GM18507 (cell line): ENCODE data around the gene HOMER1.
"Not testable (repeated sequence)": the region's sequence is repeated elsewhere in the genome, so short reads cannot be mapped to it uniquely, and the experiment has no call there.

ENCODE experiments used
- DNase-seq: peaks from one replicate; pipeline ENCODE4 v3.0.0; 2011; ENCODE audit warnings: low read depth; ENCODE audit not compliant: insufficient read length; ENCODE audit errors: extremely low spot score
- FAIRE-seq: peaks from 2 replicates; lab custom pipeline; 2011; peaks lifted over from hg19 to GRCh38; lab: Jason Lieb, UNC

HOMER1 gene

DNA sequence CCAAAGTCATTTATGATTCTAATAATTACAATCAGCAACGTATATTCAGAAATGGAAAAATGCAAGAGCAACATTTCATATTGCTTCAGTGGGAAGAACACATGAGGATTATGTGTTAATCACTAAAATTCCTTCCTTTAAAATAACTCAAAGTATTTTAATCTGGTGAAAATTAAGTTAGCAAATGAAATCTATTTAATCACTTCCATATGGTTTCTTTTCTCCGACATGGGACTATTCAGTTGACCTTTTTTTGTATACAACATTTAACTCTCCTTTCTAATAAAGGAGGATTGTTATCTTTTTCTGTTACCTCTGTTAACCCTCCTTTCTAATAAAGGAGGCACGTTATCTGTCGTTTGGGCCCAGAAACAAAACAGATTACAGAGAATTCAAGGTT is 59.9 kb downstream of the HOMER1 start:
- no peak for FAIRE-seq
- no peak for DNase-seq

DNA sequence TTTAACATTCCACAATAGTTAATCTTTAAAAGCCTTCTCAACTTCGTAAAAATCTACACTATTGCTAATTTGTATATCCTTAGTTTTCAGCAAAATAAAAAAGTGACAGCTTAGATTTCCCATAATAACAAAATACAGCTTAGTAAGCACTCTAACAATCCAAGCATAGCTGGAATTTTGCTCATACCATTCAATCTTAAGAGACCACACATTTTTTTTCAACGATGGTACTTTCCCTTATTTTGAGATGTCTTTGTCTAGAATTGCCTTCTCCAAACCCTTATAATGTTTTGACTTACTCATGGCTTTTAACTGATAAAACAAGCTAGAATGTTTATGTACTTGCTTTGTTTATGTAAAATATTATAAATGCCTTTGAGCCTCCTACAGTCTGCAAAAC is 65.6 kb downstream of the HOMER1 start:
- no peak for FAIRE-seq
- DNase-seq = no peak

- FAIRE-seq = no peak
- DNase-seq = no peak
Measured at GRCh38 chr5:79436821-79437220, 77.1 kb downstream of the HOMER1 start.

DNA sequence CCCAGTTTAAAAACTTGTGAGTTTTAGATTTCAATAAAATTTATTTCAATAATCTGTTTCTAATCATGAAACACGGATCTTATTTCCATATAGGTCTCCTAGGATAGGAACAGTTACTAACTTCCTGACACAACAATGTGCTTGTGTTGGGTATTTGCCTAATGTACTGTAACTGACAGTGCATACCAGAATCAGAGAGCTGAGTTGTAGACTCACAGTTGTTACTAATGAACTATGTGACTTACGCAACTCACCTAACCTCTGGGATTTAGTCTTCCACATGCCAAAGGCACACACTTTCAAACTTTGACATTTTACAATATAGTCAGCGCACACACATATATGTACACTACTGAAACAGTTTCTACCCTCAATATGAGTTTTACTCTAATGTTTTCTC is 77.7 kb downstream of the HOMER1 start:
- DNase-seq = no peak
- no peak for FAIRE-seq

- DNase-seq (no peak), FAIRE-seq (no peak)
Measured at GRCh38 chr5:79430196-79430595, 83.7 kb downstream of the HOMER1 start.

DNA sequence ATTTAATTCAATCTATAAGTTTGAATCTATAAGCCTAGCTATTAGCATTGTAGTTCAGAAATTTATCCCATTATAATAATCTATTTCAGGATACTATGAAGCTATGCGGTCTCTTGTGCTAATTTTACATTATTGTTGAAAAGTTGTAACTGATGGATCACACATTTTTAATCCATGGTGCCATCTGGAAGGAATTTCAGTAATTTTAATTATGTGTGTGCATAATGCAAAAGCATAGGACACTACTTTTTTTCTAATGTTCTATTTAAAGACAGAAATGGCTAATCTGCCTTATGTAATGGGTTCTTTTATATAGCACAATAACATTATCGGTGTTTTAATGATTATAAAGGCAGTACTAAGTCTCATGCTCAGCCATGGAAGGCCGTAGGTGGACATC is 90.6 kb downstream of the HOMER1 start:
- DNase-seq (no peak), FAIRE-seq (no peak)

- FAIRE-seq (no peak), DNase-seq (no peak)
Measured at GRCh38 chr5:79420248-79420647, 93.7 kb downstream of the HOMER1 start.

- DNase-seq = no peak
- FAIRE-seq = no peak
Measured at GRCh38 chr5:79418276-79418675, 95.7 kb downstream of the HOMER1 start.

GRCh38 chr5:79417495-79417894 is 96.4 kb downstream of the HOMER1 start:
- DNase-seq = no peak
- no peak for FAIRE-seq

DNA sequence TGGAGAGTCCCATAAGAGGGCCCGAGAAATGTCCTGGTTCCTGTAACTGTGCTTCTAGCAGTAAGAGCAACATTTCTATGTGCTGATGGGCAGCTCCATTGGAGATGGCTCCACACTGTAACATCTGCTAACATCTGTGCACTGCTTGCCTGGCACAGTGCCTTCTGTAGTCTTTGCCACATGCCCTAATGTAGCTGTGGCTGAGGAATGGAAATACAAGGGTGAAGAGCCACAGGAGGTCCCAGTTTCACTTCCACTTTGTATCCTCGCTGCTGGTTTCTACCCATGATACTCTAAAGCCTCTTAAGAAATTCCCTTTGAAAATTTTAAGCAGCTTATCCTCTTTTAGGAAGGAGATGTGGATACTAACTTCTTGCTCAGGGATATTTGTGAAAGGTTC is 97.4 kb downstream of the HOMER1 start:
- DNase-seq (peak; percentile 18), FAIRE-seq (peak; percentile 77)

GRCh38 chr5:79413112-79413511 is 100.8 kb downstream of the HOMER1 start:
- no peak for DNase-seq
- FAIRE-seq = no peak

DNA sequence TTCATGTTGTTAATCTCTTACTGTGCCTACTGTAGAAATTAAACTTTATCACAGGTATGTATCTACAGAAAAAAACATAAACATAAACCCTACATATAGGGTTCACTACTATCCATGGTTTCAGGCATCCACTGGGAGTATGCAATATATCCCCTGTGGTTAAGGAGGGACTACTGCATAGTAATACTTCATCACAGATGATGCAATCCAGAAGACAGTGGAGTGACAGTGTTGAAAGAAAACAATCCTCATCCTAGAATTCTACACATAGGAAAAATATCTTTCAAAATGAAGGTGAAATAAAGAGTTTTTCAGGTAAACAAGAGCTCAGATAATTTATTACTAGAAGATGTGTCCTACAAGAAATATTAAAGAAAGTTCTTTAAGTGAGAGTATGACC is 105.9 kb downstream of the HOMER1 start:
- no peak for DNase-seq
- FAIRE-seq = no peak

DNA sequence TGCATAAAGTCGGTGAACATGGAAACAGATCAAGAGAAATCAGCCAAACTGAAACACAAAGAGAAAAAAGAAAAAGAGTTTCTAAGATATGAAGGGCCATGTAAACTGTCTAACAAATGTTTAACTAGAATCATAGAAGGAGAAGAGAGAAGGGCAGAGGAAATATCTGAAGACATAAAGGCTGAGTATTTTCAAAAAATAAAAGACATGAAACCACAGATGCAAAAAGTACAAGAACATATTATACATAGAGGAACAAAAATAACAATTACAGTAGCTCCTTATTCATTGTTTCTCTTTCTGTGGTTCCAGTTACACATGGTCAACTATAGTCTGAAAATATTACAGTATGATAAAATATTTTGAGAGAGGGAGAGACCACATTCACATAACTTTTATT is 106.3 kb downstream of the HOMER1 start:
- no peak for FAIRE-seq
- DNase-seq = no peak

- DNase-seq (no peak), FAIRE-seq (no peak)
Measured at GRCh38 chr5:79401216-79401615, 112.7 kb downstream of the HOMER1 start.

GRCh38 chr5:79399046-79399445 is 114.9 kb downstream of the HOMER1 start:
- FAIRE-seq (no peak), DNase-seq (no peak)

- FAIRE-seq (no peak), DNase-seq (no peak)
Measured at GRCh38 chr5:79397080-79397479, 116.9 kb downstream of the HOMER1 start.

DNA sequence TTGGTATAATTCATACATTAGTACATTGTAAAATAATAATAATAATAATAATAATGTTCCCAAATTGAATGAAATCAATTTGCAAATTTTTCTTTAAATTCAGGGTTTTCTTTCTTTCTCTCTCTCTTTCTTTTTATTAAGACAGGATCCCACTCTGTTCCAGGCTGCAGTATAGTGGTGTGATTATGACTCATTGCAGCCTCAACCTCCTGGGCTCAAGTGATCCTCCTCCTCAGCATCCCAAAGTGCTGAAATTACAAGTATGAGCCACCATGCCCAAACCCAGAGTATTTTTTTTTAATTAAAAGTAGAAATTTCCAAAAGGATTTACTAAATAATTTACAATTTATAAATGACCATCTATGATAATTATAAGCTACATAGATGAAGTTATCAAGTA is 117.7 kb downstream of the HOMER1 start:
- no peak for FAIRE-seq

GRCh38 chr5:79395296-79395695 is 118.6 kb downstream of the HOMER1 start:
- no peak for FAIRE-seq

More for the DNA sequence above, 117.7 kb downstream of the HOMER1 start:
- no peak for DNase-seq

GRCh38 chr5:79392776-79393175 is 121.2 kb downstream of the HOMER1 start:
- DNase-seq = no peak
- no peak for FAIRE-seq

More at GRCh38 chr5:79395296-79395695, 118.6 kb downstream of the HOMER1 start:
- no peak for DNase-seq

DNA sequence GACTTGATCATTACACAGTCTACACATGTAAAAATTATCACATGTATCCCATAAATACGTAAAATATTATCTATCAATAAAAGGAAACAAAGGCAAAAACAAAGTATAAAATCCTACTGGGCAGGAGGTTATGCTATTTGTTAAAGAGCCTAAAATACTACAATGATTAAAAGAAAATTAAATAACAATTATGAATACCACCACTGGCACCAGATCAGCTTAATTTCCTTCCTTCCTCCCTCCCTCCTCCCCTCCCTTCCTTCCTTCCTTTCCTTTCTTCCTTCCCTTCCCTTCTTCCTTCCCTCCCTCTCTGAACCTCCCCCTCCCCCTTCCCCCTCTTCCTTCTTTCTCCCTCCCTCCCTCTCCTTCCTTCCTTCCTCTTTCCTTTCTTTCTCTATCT is 127.3 kb downstream of the HOMER1 start:
- DNase-seq = no peak
- no peak for FAIRE-seq

DNA sequence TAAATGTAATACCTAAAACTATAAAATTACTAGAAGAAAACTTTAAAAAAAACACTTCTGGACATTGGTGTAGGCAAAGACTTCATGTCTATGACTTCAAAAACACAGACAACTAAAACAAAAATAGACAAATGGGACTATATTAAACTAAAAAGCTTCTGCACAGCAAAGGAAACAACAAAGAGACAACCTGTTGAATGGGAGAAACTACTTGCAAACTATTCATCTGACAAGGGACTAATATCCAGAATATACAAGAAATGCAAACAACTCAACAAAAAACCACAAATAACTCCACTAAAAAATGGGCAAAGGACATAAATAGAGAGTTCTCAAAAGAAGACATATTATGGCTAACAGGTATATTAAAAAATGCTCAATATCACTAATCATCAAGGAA is 128.8 kb downstream of the HOMER1 start:
- DNase-seq, FAIRE-seq: not testable (repeated sequence)

DNA sequence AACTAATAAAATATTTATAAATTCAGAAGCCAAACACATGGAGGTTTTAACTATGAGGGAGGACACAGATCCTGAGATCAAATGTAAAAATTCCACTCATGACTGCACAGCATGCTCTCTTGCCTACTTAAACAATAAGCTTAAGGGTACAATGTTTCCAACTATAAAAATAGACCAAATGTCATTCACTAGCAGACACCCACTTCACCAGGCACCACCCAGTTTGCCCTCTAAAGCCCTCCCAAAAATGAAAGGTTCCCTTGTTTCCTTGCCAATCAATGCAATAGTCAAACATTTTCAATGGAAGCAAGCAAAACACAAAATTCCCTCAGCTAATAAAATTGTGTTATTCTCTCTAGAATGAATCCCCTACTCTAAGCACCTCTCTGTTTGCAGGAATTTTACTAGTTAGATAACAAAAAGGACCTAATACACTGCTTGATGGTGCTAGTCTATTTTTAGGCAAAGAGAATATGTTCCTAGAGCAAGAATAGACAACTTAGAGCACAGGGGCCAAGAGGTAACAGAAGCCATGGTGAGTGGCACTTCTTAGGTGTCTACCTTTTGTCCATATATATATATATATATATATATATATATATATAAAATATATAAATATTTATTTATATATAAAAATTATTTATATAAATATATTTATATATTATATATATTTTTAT is 135.3 kb downstream of the HOMER1 start:
- no peak for DNase-seq
- FAIRE-seq = no peak
